Gastrocnemius medialis (tissue), 4 donors: ENCODE results near the gene WWOX. TPM values are rescaled to one million over a fixed set of nuclear protein-coding genes. Genes with fewer than 3 reads are reported as not detected.

ENCODE experiments used
- ATAC-seq, 2 donors: fragments of 150-250 bp; one replicate each; pipeline ENCODE4 v1.9.1; 2016
- DNase-seq, 2 donors: peaks; one replicate each; pipeline ENCODE4 v3.0.0-alpha.2; 2019
- H3K27ac ChIP-seq, 4 donors: fragments of 200-600 bp; sonication (generic); 1 replicate in 1 of 4; 2 replicates in 3 of 4; pipeline ENCODE4 v1.5.1; 2016 to 2018; ENCODE audit warnings: mild to moderate bottlenecking in 2 of 4, moderate library complexity in 1 of 4
- H3K27me3 ChIP-seq, 3 donors: fragments of 200-600 bp; sonication (generic) in 2 of 3; 1 replicate in 1 of 3; 2 replicates in 2 of 3; pipeline versions ENCODE4 v1.5.1 to v1.6.0; 2016 to 2019; ENCODE audit warnings: mild to moderate bottlenecking in 1 of 3, moderate library complexity in 1 of 3
- H3K36me3 ChIP-seq, 2 donors: fragments of 200-600 bp; sonication (generic) in 1 of 2; one replicate each; pipeline ENCODE4 v1.5.1; 2017 to 2018
- H3K4me1 ChIP-seq, 2 donors: fragments of 200-600 bp; sonication (generic) in 1 of 2; one replicate each; pipeline ENCODE4 v1.5.1; 2016 to 2017; ENCODE audit warnings: mild to moderate bottlenecking in 2 of 2
- H3K4me3 ChIP-seq, 4 donors: fragments of 200-600 bp; sonication (generic) in 3 of 4; 1 replicate in 1 of 4; 2 replicates in 3 of 4; pipeline ENCODE4 v1.5.1; 2016 to 2019; ENCODE audit warnings: mild to moderate bottlenecking in 2 of 4
- H3K9me3 ChIP-seq, 3 donors: fragments of 200-600 bp; sonication (generic) in 2 of 3; 1 replicate in 1 of 3; 2 replicates in 2 of 3; pipeline ENCODE4 v1.5.1; 2016 to 2019
- CTCF ChIP-seq, 5 experiments: fragments of 450-650 bp in 3 of 5; fragments of 200-600 bp in 2 of 5; sonication (generic) in 2 of 5; IDR thresholded peaks in 4 of 5; conservative IDR thresholded peaks in 1 of 5; 1 replicate in 4 of 5; 2 replicates in 1 of 5; pipeline ENCODE4 v1.5.1; 2016 to 2019; ENCODE audit warnings: antibody characterized with exemption in 5 of 5, mild to moderate bottlenecking in 3 of 5, moderate library complexity in 3 of 5
- POLR2A ChIP-seq, 2 donors: fragments of 450-650 bp; IDR thresholded peaks; one replicate each; pipeline ENCODE4 v1.6.1; 2017; ENCODE audit warnings: antibody characterized with exemption in 2 of 2, mild to moderate bottlenecking in 2 of 2, moderate library complexity in 2 of 2
- in situ Hi-C, 4 donors: fragments of 200-750 bp; cut with MboI; loops; one replicate each; pipeline versions ENCODE4 v1.15.0 to v1.8.0; 2017; ENCODE audit warnings: low sequenced_read_pairs in 4 of 4
- intact Hi-C: fragments of 100-400 bp; cut with DNase I; formaldehyde crosslinking; loops from one replicate; pipeline ENCODE4 v1.15.1; 2023; ENCODE audit warnings: low total_unique reads
- total RNA-seq, 4 donors: library from RNA; depleted of rRNA; stranded (reverse); fragments of >200 nt; gene quantifications; one replicate each; pipeline versions ENCODE4 v1.1.0 to v1.2.3, GENCODE V29; 2016

The WWOX gene
- total RNA-seq, 4 donors from 2014 or later, result 3.3 to 13.0 (median 6.0) TPM

DNA sequence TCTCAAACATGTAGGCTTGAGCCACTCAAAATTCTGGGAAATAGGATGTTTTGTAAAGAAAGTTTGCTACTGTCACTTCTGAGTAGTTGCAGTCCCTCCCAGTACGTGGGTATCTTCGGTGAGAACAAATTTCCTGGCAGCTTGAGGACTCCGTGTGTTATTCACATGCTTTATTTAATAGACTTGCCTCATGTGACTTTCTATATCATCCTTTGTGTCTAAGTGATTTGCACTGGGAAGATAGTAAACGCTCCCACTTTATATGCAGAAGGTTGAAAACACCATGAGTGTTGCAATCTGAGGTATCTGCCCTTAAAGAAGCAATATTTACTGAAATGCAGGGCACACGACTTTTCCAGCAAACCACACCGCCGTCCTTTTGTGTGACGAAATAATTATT lies 857.4 kb downstream of the WWOX start:
- in situ Hi-C loops (no loop called here), intact Hi-C loops (no loop called here)
- no peak for ATAC-seq
- Histone ChIP-seq H3K4me3 (no peak overlapping the region), H3K27ac (no peak overlapping the region), H3K36me3 (no peaks in the 10 kb centered on the region), H3K27me3 (no peaks in the 10 kb centered on the region), H3K9me3 (no peaks in the 10 kb centered on the region), H3K4me1 (no peaks in the 10 kb centered on the region)
- no peak for DNase-seq
- TF ChIP-seq CTCF (IDR thresholded peaks at IDR 0.05 in 4 of 5, conservative IDR thresholded peaks at IDR 0.05 in 1 of 5) (no peak), POLR2A (IDR thresholded peaks at IDR 0.05) (no peak)

DNA sequence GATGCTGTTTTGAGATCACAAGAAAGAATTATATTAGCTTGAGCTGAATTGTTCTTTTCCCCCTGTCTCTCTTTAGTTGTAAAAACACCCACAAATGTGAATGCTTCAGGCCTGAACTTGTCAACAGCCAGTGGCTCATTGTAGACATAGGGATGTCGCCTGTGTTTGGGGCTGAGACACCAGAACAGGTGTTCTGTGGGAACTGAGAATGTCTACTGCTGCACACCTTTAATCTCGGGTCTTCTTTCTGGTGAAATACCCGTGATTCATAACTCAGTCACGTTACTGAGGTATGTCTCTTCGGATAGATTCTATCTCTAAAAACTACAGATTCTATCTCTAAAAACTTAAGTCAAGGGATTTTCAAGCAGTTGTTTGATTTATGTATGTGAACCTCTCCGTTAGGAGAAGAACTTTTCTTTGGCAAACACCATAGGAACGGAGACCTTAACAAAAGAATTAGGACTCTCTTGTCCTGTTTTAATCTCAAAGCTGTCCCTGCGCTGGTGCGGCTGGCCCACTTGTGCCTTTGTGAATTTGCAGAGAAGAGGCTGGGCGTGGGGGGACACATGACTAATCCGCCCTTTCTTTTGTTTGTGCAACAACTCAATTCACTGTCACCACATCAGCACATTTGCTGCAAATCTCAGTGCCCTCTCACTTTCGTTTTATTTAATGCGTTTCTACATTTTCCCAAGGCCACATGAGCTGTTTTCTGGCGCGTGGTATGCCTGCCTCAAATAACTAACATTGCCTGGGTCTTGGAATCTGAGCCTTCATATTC lies 858.1 kb downstream of the WWOX start:
- H3K27ac ChIP-seq, result no peak overlapping the region
- TF ChIP-seq CTCF (IDR thresholded peaks at IDR 0.05 in 4 of 5, conservative IDR thresholded peaks at IDR 0.05 in 1 of 5), result no peak
- TF ChIP-seq POLR2A (IDR thresholded peaks at IDR 0.05), result no peak
- in situ Hi-C loops (no loop called here), intact Hi-C loops (no loop called here)
- H3K4me1 ChIP-seq, result no peaks in the 10 kb centered on the region
- H3K36me3 ChIP-seq, result no peaks in the 10 kb centered on the region
- no peaks in the 10 kb centered on the region for H3K9me3 ChIP-seq
- H3K4me3 ChIP-seq, result no peak overlapping the region
- no peak for ATAC-seq
- no peaks in the 10 kb centered on the region for H3K27me3 ChIP-seq
- no peak for DNase-seq

DNA sequence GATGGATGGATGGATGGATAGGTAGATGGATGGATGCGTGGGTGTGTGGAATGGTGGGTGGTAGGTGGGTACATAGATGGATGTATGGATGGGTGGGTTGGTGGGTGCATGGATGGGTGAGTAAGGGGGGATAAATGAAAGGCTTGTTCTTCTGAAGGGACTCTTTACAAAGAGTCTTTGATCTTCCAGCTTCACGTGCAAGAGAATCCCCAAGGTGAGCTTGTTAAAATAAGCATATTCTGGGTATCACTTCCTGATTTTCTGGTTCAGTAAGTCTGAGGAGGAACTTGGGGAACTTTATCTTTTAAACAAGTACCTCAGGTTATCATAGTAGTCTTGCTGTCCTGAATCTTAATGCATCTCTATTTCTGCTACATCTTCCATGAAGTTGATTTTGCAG lies 862.0 kb downstream of the WWOX start:
- no peak for TF ChIP-seq CTCF (IDR thresholded peaks at IDR 0.05 in 4 of 5, conservative IDR thresholded peaks at IDR 0.05 in 1 of 5)
- Histone ChIP-seq H3K36me3 (no peaks in the 10 kb centered on the region), H3K27ac (no peak overlapping the region), H3K27me3 (no peaks in the 10 kb centered on the region), H3K4me1 (no peaks in the 10 kb centered on the region), H3K4me3 (no peak overlapping the region), H3K9me3 (no peaks in the 10 kb centered on the region)
- in situ Hi-C loops (no loop called here), intact Hi-C loops (no loop called here)
- DNase-seq (no peak), ATAC-seq (no peak)

- Histone ChIP-seq H3K27ac (no peak overlapping the region), H3K36me3 (no peaks in the 10 kb centered on the region), H3K27me3 (no peaks in the 10 kb centered on the region), H3K4me3 (no peak overlapping the region), H3K4me1 (no peaks in the 10 kb centered on the region), H3K9me3 (no peaks in the 10 kb centered on the region)
- TF ChIP-seq CTCF (IDR thresholded peaks at IDR 0.05 in 4 of 5, conservative IDR thresholded peaks at IDR 0.05 in 1 of 5) (no peak), POLR2A (IDR thresholded peaks at IDR 0.05) (no peak)
- intact Hi-C loops, result no loop called here
- DNase-seq (no peak), ATAC-seq (no peak)
- in situ Hi-C loops, result no loop called here
Measured at GRCh38 chr16:78962457-78962929, 863.0 kb downstream of the WWOX start.

DNA sequence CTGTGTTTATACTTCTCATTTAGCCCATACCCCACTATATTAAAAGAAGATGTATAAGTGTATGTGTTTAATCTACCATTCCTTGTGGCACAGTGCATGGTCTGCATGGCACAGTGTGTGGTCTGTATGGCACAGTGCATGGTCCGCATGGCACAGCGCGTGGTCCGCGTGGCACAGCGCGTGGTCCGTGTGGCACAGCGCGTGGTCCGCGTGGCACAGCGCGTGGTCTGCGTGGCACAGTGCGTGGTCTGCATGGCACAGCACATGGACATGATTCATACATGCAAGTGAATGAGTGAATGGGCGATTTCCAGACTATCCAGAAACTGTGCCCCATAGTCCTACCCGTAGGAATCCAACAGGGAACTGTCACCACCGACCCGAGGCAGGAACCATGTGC lies 868.5 kb downstream of the WWOX start:
- intact Hi-C loops (no loop called here), in situ Hi-C loops (no loop called here)
- ATAC-seq (no peak), DNase-seq (no peak)
- Histone ChIP-seq H3K27ac (no peak overlapping the region), H3K9me3 (no peaks in the 10 kb centered on the region), H3K4me1 (no peaks in the 10 kb centered on the region), H3K36me3 (no peaks in the 10 kb centered on the region), H3K4me3 (no peak overlapping the region), H3K27me3 (no peaks in the 10 kb centered on the region)
- TF ChIP-seq CTCF (IDR thresholded peaks at IDR 0.05 in 4 of 5, conservative IDR thresholded peaks at IDR 0.05 in 1 of 5) (no peak), POLR2A (IDR thresholded peaks at IDR 0.05) (no peak)
